Measurements from ENCODE around the gene SLC22A9.

GRCh38 chr11:63459586-63459985 is 90.0 kb downstream of the SLC22A9 start:
- TF ChIP-seq POLR2A (IDR thresholded peaks at IDR 0.05; ENCODE audit: low read length) (no peak), GATA1 (IDR thresholded peaks at IDR 0.05; ENCODE audit: low read depth, low read length) (no peak)

Data from erythroblast (primary cell).